Neural progenitor cell (in vitro differentiated cells): ENCODE measurements around the gene TTYH2.

Experiments
- CTCF ChIP-seq: fragments of 200-600 bp; sonication (generic); IDR thresholded peaks from 2 replicates; pipeline ENCODE4 v1.5.1; 2017; ENCODE audit warnings: antibody characterized with exemption, mild to moderate bottlenecking
- EZH2 ChIP-seq: fragments of 200-600 bp; sonication (generic); IDR thresholded peaks from 2 replicates; pipeline ENCODE4 v1.6.1; 2017; ENCODE audit warnings: antibody characterized with exemption, mild to moderate bottlenecking, moderate library complexity

GRCh38 chr17:74233937-74234336, 20.6 kb downstream of the TTYH2 start:
- TF ChIP-seq CTCF, result no peak
- no peak for TF ChIP-seq EZH2
